Sigmoid colon (tissue), 4 donors: ENCODE results near the gene PFKM.

Source experiments
- EP300 ChIP-seq, 4 donors: sonication (generic); formaldehyde crosslinking; IDR thresholded peaks; one replicate each; pipeline ENCODE4 v1.6.1; 2017; ENCODE audit warnings: antibody characterized with exemption in 4 of 4
- POLR2A ChIP-seq, 2 donors: fragments of 450-650 bp; IDR thresholded peaks; one replicate each; pipeline ENCODE4 v1.6.1; 2016; ENCODE audit warnings: antibody characterized with exemption in 2 of 2, mild to moderate bottlenecking in 2 of 2, moderate library complexity in 2 of 2
- TF ChIP-seq, protein P1 (sequence below), 4 experiments: fragments of 450-650 bp in 3 of 4; fragments of 200-600 bp in 1 of 4; IDR thresholded peaks; one replicate each; pipeline ENCODE4 v1.5.1; 2016 to 2019; ENCODE audit warnings: antibody characterized with exemption in 4 of 4, mild to moderate bottlenecking in 3 of 4, moderate library complexity in 2 of 4

DNA sequence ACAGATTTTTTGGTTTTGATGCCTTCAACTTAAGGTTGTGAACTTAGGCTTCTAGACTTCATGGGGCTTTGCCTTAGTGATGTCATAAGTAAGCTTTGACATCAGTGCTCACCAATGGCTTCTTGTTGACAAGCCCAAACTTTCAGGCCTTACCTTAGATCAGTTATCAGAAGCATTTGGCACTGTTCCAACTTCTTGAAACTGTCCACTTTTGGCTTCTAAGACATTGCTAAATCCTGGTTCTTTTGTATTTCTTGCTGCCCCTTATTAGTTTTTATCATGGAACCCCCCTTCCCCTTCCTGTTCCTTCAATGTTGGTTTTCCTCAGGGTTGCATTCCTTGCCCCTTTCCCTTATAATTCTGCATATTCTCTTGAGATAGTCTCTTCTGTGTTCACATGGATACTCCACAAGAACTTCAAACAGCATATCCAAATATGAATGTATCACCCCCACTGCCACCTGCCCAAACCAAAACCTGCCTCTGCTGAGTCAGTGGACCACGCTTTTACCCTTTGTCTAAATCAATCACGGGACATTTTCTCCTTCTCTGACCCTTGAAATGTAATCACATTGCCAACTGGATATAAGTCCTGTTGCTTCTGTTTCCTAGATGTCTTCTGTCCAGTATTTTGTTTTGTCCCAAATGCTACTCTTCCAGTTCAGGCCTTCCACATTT lies 7.9 kb downstream of the PFKM start:
- TF ChIP-seq, protein P1, sequence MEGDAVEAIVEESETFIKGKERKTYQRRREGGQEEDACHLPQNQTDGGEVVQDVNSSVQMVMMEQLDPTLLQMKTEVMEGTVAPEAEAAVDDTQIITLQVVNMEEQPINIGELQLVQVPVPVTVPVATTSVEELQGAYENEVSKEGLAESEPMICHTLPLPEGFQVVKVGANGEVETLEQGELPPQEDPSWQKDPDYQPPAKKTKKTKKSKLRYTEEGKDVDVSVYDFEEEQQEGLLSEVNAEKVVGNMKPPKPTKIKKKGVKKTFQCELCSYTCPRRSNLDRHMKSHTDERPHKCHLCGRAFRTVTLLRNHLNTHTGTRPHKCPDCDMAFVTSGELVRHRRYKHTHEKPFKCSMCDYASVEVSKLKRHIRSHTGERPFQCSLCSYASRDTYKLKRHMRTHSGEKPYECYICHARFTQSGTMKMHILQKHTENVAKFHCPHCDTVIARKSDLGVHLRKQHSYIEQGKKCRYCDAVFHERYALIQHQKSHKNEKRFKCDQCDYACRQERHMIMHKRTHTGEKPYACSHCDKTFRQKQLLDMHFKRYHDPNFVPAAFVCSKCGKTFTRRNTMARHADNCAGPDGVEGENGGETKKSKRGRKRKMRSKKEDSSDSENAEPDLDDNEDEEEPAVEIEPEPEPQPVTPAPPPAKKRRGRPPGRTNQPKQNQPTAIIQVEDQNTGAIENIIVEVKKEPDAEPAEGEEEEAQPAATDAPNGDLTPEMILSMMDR (IDR thresholded peaks at IDR 0.05) = no peak
- no peak for TF ChIP-seq POLR2A (IDR thresholded peaks at IDR 0.05)
- no peak for TF ChIP-seq EP300 (IDR thresholded peaks at IDR 0.05)
